Upper lobe of left lung (tissue), 6 donors: Measurements from ENCODE around the gene ARHGEF10L. TPM values are rescaled to one million over a fixed set of nuclear protein-coding genes. Genes with fewer than 3 reads are reported as not detected.

Experiments
- ATAC-seq, 2 donors: fragments of 200-7000 bp; cut with Tn5 transposase; one replicate each; pipeline ENCODE4 v1.9.1; 2022; ENCODE audit warnings: mild to moderate bottlenecking in 2 of 2, moderate library complexity in 2 of 2; ENCODE audit not compliant: low FRiP score in 2 of 2
- DNase-seq, 2 donors: peaks; one replicate each; pipeline ENCODE4 v3.0.0-alpha.2; 2019 to 2020
- H3K27ac ChIP-seq, 4 donors: fragments of 200-600 bp; sonication (generic); one replicate each; pipeline ENCODE4 v1.5.1; 2016 to 2019
- H3K27me3 ChIP-seq, 4 donors: fragments of 200-600 bp; sonication (generic); one replicate each; pipeline ENCODE4 v1.5.1; 2017 to 2019
- H3K36me3 ChIP-seq, 4 donors: fragments of 200-600 bp; sonication (generic); one replicate each; pipeline ENCODE4 v1.5.1; 2016 to 2019
- H3K4me1 ChIP-seq, 4 donors: fragments of 200-600 bp; sonication (generic); one replicate each; pipeline ENCODE4 v1.5.1; 2018 to 2019
- H3K4me3 ChIP-seq, 4 donors: fragments of 200-600 bp; sonication (generic); one replicate each; pipeline ENCODE4 v1.5.1; 2017 to 2019; ENCODE audit warnings: mild to moderate bottlenecking in 2 of 4, moderate library complexity in 1 of 4
- H3K9me3 ChIP-seq, 4 donors: fragments of 200-600 bp; sonication (generic); one replicate each; pipeline ENCODE4 v1.5.1; 2018 to 2019
- CTCF ChIP-seq, 6 experiments: fragments of 450-650 bp in 4 of 6; fragments of 200-600 bp in 2 of 6; sonication (generic) in 2 of 6; IDR thresholded peaks; one replicate each; pipeline ENCODE4 v1.5.1; 2016 to 2019; ENCODE audit warnings: antibody characterized with exemption in 6 of 6
- EP300 ChIP-seq, 4 donors: sonication (generic); formaldehyde crosslinking; IDR thresholded peaks; one replicate each; pipeline ENCODE4 v1.5.1; 2017; ENCODE audit warnings: antibody characterized with exemption in 4 of 4, control low read depth in 2 of 4
- POLR2A ChIP-seq, 4 donors: fragments of 450-650 bp; IDR thresholded peaks; one replicate each; pipeline ENCODE4 v1.5.1; 2016 to 2017; ENCODE audit warnings: antibody characterized with exemption in 4 of 4, mild to moderate bottlenecking in 2 of 4
- POLR2AphosphoS5 ChIP-seq, 2 donors: sonication (generic); formaldehyde crosslinking; IDR thresholded peaks; one replicate each; pipeline ENCODE4 v1.5.1; 2017; ENCODE audit warnings: antibody characterized with exemption in 2 of 2
- whole genome bisulfite sequencing, 2 donors: methylation state at CpG; one replicate each; pipeline ENCODE4 v1.1.5; 2017 to 2018; 5-methylcytosine and 5-hydroxymethylcytosine counted together
- total RNA-seq, 6 donors: library from RNA; depleted of rRNA in 4 of 6; stranded (reverse); fragments of >200 nt in 4 of 6; gene quantifications; one replicate each; pipeline versions ENCODE4 v1.1.0 to v1.2.1, GENCODE V29; 2016 to 2021
- donor health status: DM: no; HTN: no; CAD: no; lungs with moderate emphysema.
- donor health status: DM: no; HTN: yes; CAD: no; lungs with severe emphysema.

Gene ARHGEF10L
- total RNA-seq, 6 donors from 2014 or later: 17.6 to 172 (median 50.0) TPM

GRCh38 chr1:17562375-17562774 is 22.9 kb downstream of the ARHGEF10L start:
- Histone ChIP-seq H3K4me3 (no peak overlapping the region), H3K36me3 (no peaks in the 10 kb centered on the region), H3K27me3 (no peaks in the 10 kb centered on the region), H3K9me3 (no peaks in the 10 kb centered on the region), H3K27ac (peak overlapping the region in 3 of 4 donors; percentile 77 to 86 (median 78)), H3K4me1 (peaks cover 2 to 36% (median 12%) of the 10 kb centered on the region in 4 donors)
- 88 to 92% methylated on average over 5 of the region's 5 CpGs for WGBS, 2 donors
- DNase-seq (no peak), ATAC-seq (no peak)
- no peak for TF ChIP-seq CTCF (IDR thresholded peaks at IDR 0.05)
- no peak for TF ChIP-seq POLR2A (IDR thresholded peaks at IDR 0.05)
- no peak for TF ChIP-seq POLR2AphosphoS5 (IDR thresholded peaks at IDR 0.05)
- no peak for TF ChIP-seq EP300 (IDR thresholded peaks at IDR 0.05)

GRCh38 chr1:17563494-17564281 is 24.2 kb downstream of the ARHGEF10L start:
- ATAC-seq (no peak), DNase-seq (no peak)
- Histone ChIP-seq H3K27ac (peak overlapping the region in 3 of 4 donors; percentile 10 to 86 (median 27)), H3K4me3 (no peak overlapping the region), H3K27me3 (no peaks in the 10 kb centered on the region), H3K9me3 (no peaks in the 10 kb centered on the region), H3K36me3 (no peaks in the 10 kb centered on the region), H3K4me1 (peaks cover 6 to 40% (median 20%) of the 10 kb centered on the region in 4 donors)
- no peak for TF ChIP-seq POLR2A (IDR thresholded peaks at IDR 0.05)
- no peak for TF ChIP-seq POLR2AphosphoS5 (IDR thresholded peaks at IDR 0.05)
- no peak for TF ChIP-seq EP300 (IDR thresholded peaks at IDR 0.05)
- TF ChIP-seq CTCF (IDR thresholded peaks at IDR 0.05): no peak
- WGBS, 2 donors: 64 to 83% methylated on average over 4 to 5 of the region's 8 CpGs

- DNase-seq: peak in 1 of 2 donors; percentile 85
- 67 to 78% methylated on average over 11 to 16 of the region's 16 CpGs for WGBS, 2 donors
- Histone ChIP-seq H3K36me3 (no peaks in the 10 kb centered on the region), H3K27me3 (no peaks in the 10 kb centered on the region), H3K4me3 (no peak overlapping the region), H3K27ac (peak overlapping the region in 3 of 4 donors; percentile 10 to 86 (median 27)), H3K4me1 (peaks cover 16 to 49% (median 29%) of the 10 kb centered on the region in 4 donors), H3K9me3 (no peaks in the 10 kb centered on the region)
- peak in 1 of 2 donors; percentile 56 for ATAC-seq
- no peak for TF ChIP-seq POLR2AphosphoS5 (IDR thresholded peaks at IDR 0.05)
- no peak for TF ChIP-seq EP300 (IDR thresholded peaks at IDR 0.05)
- TF ChIP-seq POLR2A (IDR thresholded peaks at IDR 0.05): no peak
- no peak for TF ChIP-seq CTCF (IDR thresholded peaks at IDR 0.05)
These were observed 25.2 kb downstream of the ARHGEF10L start for GRCh38 chr1:17564458-17565393.

- no peak for DNase-seq
- H3K9me3 ChIP-seq: no peaks in the 10 kb centered on the region
- H3K4me1 ChIP-seq: peaks cover 16 to 48% (median 38%) of the 10 kb centered on the region in 4 donors
- H3K27me3 ChIP-seq: no peaks in the 10 kb centered on the region
- ATAC-seq: no peak
- no peak for TF ChIP-seq POLR2A (IDR thresholded peaks at IDR 0.05)
- TF ChIP-seq CTCF (IDR thresholded peaks at IDR 0.05): no peak
- TF ChIP-seq EP300 (IDR thresholded peaks at IDR 0.05): no peak
- TF ChIP-seq POLR2AphosphoS5 (IDR thresholded peaks at IDR 0.05): no peak
- peak overlapping the region in 2 of 4 donors; percentile 10 to 86 for H3K27ac ChIP-seq
- no peaks in the 10 kb centered on the region for H3K36me3 ChIP-seq
- no peak overlapping the region for H3K4me3 ChIP-seq
- 59 to 60% methylated on average over 11 to 17 of the region's 17 CpGs for WGBS, 2 donors
These were observed 26.2 kb downstream of the ARHGEF10L start for GRCh38 chr1:17565461-17566252.
